HUES6 (cell line): Measurements from ENCODE around the gene YTHDC1.

Source experiments
- H3K27ac ChIP-seq: 2 replicates; pipeline ENCODE4 v1.7.0; 2013; ENCODE audit warnings: low read depth, mild to moderate bottlenecking, low read length, inconsistent platforms
- H3K27me3 ChIP-seq: 2 replicates; pipeline ENCODE4 v1.6.1; 2013; ENCODE audit warnings: low read length; ENCODE audit not compliant: control insufficient read depth, insufficient read depth
- H3K36me3 ChIP-seq: 2 replicates; pipeline ENCODE4 v1.6.1; 2013; ENCODE audit warnings: low read length; ENCODE audit not compliant: control insufficient read depth, insufficient read depth
- H3K4me1 ChIP-seq: 2 replicates; pipeline ENCODE4 v1.6.1; 2013; ENCODE audit warnings: low read length; ENCODE audit not compliant: control insufficient read depth, insufficient read depth
- H3K4me3 ChIP-seq: 2 replicates; pipeline ENCODE4 v1.5.1; 2013; ENCODE audit warnings: low read depth, low read length
- H3K9ac ChIP-seq: one replicate; pipeline ENCODE4 v1.6.1; 2013; ENCODE audit warnings: mild to moderate bottlenecking, low read length
- H3K9me3 ChIP-seq: 2 replicates; pipeline ENCODE4 v1.6.1; 2013; ENCODE audit warnings: low read depth, low read length; ENCODE audit not compliant: control insufficient read depth, insufficient read depth

Gene YTHDC1

GRCh38 chr4:68337522-68337921 is 12.4 kb downstream of the YTHDC1 start:
- Histone ChIP-seq H3K27me3 (no peaks in the 10 kb centered on the region), H3K9ac (no peak overlapping the region), H3K4me1 (peaks cover 47% of the 10 kb centered on the region), H3K36me3 (peaks cover 71% of the 10 kb centered on the region), H3K4me3 (no peak overlapping the region), H3K9me3 (no peaks in the 10 kb centered on the region), H3K27ac (no peak overlapping the region)

- Histone ChIP-seq H3K9ac (no peak overlapping the region), H3K27me3 (no peaks in the 10 kb centered on the region), H3K36me3 (peaks cover 72% of the 10 kb centered on the region), H3K4me1 (peaks cover 42% of the 10 kb centered on the region), H3K9me3 (no peaks in the 10 kb centered on the region), H3K27ac (no peak overlapping the region), H3K4me3 (no peak overlapping the region)
Observed at GRCh38 chr4:68337004-68337403, 12.9 kb downstream of the YTHDC1 start.

GRCh38 chr4:68336530-68336929 is 13.4 kb downstream of the YTHDC1 start:
- Histone ChIP-seq H3K27me3 (no peaks in the 10 kb centered on the region), H3K27ac (0 out of 2 replicates have a peak overlapping the region, but pooled peaks have one; percentile 38), H3K4me1 (peaks cover 37% of the 10 kb centered on the region), H3K4me3 (no peak overlapping the region), H3K36me3 (peaks cover 74% of the 10 kb centered on the region), H3K9me3 (no peaks in the 10 kb centered on the region), H3K9ac (no peak overlapping the region)

GRCh38 chr4:68326141-68326540 is 23.7 kb downstream of the YTHDC1 start:
- no peak overlapping the region for H3K4me3 ChIP-seq
- H3K27ac ChIP-seq, result no peak overlapping the region
- no peak overlapping the region for H3K9ac ChIP-seq
- H3K36me3 ChIP-seq, result peaks cover 98% of the 10 kb centered on the region
- H3K27me3 ChIP-seq, result no peaks in the 10 kb centered on the region
- no peaks in the 10 kb centered on the region for H3K4me1 ChIP-seq
- H3K9me3 ChIP-seq, result no peaks in the 10 kb centered on the region

- H3K9ac ChIP-seq, result no peak overlapping the region
- H3K36me3 ChIP-seq, result peaks cover 98% of the 10 kb centered on the region
- H3K9me3 ChIP-seq, result no peaks in the 10 kb centered on the region
- H3K27me3 ChIP-seq, result no peaks in the 10 kb centered on the region
- no peak overlapping the region for H3K27ac ChIP-seq
- H3K4me1 ChIP-seq, result no peaks in the 10 kb centered on the region
- no peak overlapping the region for H3K4me3 ChIP-seq
Observed at GRCh38 chr4:68324519-68325262, 25.2 kb downstream of the YTHDC1 start.

- Histone ChIP-seq H3K27me3 (no peaks in the 10 kb centered on the region), H3K4me3 (no peak overlapping the region), H3K27ac (no peak overlapping the region), H3K9ac (no peak overlapping the region), H3K4me1 (peaks cover 29% of the 10 kb centered on the region), H3K36me3 (peaks cover 96% of the 10 kb centered on the region), H3K9me3 (no peaks in the 10 kb centered on the region)
Observed at GRCh38 chr4:68319040-68319439, 30.9 kb downstream of the YTHDC1 start.

- no peaks in the 10 kb centered on the region for H3K27me3 ChIP-seq
- no peak overlapping the region for H3K27ac ChIP-seq
- no peak overlapping the region for H3K4me3 ChIP-seq
- H3K36me3 ChIP-seq, result peaks cover 96% of the 10 kb centered on the region
- H3K9ac ChIP-seq, result no peak overlapping the region
- H3K4me1 ChIP-seq, result peaks cover 29% of the 10 kb centered on the region
- H3K9me3 ChIP-seq, result no peaks in the 10 kb centered on the region
Observed at GRCh38 chr4:68316193-68316969, 33.5 kb downstream of the YTHDC1 start.

GRCh38 chr4:68310651-68311247 is 39.1 kb downstream of the YTHDC1 start:
- Histone ChIP-seq H3K27me3 (no peaks in the 10 kb centered on the region), H3K4me1 (peaks cover 5% of the 10 kb centered on the region; the same call in 1 of the 2 replicates), H3K9me3 (no peaks in the 10 kb centered on the region), H3K27ac (no peak overlapping the region), H3K9ac (no peak overlapping the region), H3K4me3 (no peak overlapping the region), H3K36me3 (peaks cover 53% of the 10 kb centered on the region)

- Histone ChIP-seq H3K9ac (no peak overlapping the region), H3K27ac (no peak overlapping the region), H3K4me3 (no peak overlapping the region), H3K9me3 (no peaks in the 10 kb centered on the region), H3K27me3 (no peaks in the 10 kb centered on the region), H3K36me3 (no peaks in the 10 kb centered on the region), H3K4me1 (no peaks in the 10 kb centered on the region)
Observed at GRCh38 chr4:68304731-68305130, 45.2 kb downstream of the YTHDC1 start.

GRCh38 chr4:68299492-68300457 is 50.1 kb downstream of the YTHDC1 start:
- H3K27ac ChIP-seq, result no peak overlapping the region
- no peak overlapping the region for H3K4me3 ChIP-seq
- no peaks in the 10 kb centered on the region for H3K27me3 ChIP-seq
- no peaks in the 10 kb centered on the region for H3K36me3 ChIP-seq
- no peak overlapping the region for H3K9ac ChIP-seq
- no peaks in the 10 kb centered on the region for H3K4me1 ChIP-seq
- H3K9me3 ChIP-seq, result no peaks in the 10 kb centered on the region
